Measurements from ENCODE around the gene GIMAP1.
"Not testable (repeated sequence)": the region's sequence is repeated elsewhere in the genome, so short reads cannot be mapped to it uniquely, and the experiment has no call there.

- TF ChIP-seq, protein P1, sequence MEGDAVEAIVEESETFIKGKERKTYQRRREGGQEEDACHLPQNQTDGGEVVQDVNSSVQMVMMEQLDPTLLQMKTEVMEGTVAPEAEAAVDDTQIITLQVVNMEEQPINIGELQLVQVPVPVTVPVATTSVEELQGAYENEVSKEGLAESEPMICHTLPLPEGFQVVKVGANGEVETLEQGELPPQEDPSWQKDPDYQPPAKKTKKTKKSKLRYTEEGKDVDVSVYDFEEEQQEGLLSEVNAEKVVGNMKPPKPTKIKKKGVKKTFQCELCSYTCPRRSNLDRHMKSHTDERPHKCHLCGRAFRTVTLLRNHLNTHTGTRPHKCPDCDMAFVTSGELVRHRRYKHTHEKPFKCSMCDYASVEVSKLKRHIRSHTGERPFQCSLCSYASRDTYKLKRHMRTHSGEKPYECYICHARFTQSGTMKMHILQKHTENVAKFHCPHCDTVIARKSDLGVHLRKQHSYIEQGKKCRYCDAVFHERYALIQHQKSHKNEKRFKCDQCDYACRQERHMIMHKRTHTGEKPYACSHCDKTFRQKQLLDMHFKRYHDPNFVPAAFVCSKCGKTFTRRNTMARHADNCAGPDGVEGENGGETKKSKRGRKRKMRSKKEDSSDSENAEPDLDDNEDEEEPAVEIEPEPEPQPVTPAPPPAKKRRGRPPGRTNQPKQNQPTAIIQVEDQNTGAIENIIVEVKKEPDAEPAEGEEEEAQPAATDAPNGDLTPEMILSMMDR (IDR thresholded peaks at IDR 0.05), result not testable (repeated sequence)
- TF ChIP-seq POLR2A, POLR2AphosphoS5 (IDR thresholded peaks at IDR 0.05): not testable (repeated sequence)
Observed at GRCh38 chr7:150678601-150679000, 37.8 kb upstream of the GIMAP1 start.

Measured in upper lobe of left lung (tissue), 4 donors.